ENCODE measurements around the gene ANAPC2. TPM values are rescaled to one million over a fixed set of nuclear protein-coding genes. Genes with fewer than 3 reads are reported as not detected.

ANAPC2 gene
- total and polyA plus RNA-seq, 10 donors = 27.8 to 93.0 (median 55.3) TPM

GRCh38 chr9:137190315-137190856 is 2.0 kb upstream of the ANAPC2 start:
- Histone ChIP-seq H3K4me3 (peak overlapping the region in 1 of 8 donors; percentile 95), H3K27ac (peak overlapping the region in 5 of 8 donors; percentile 97 to 99 (median 98)), H3K4me1 (peaks cover 29 to 62% (median 47%) of the 10 kb centered on the region in 6 donors), H3K27me3 (replicated peaks in 1 of 7) (no peaks in the 10 kb centered on the region), H3K36me3 (peaks cover 0 to 52% (median 25%) of the 10 kb centered on the region in 6 donors), H3K9me3 (no peaks in the 10 kb centered on the region)
- DNase-seq = no peak
- TF ChIP-seq POLR2AphosphoS5 (IDR thresholded peaks at IDR 0.05) (no peak), POLR2A (IDR thresholded peaks at IDR 0.05) (no peak), CTCF (IDR thresholded peaks at IDR 0.05 in 8 of 11, conservative IDR thresholded peaks at IDR 0.05 in 3 of 11) (no peak)
- WGBS, 5 donors = 84 to 95% (median 88%) methylated on average over 7 to 9 of the region's 9 CpGs
- intact Hi-C loops (cut with DNase I; ENCODE audit: low total_unique reads) = no loop called here

- Histone ChIP-seq H3K4me3 (peak overlapping the region; percentile 75 to 100 (median 96)), H3K27me3 (replicated peaks in 1 of 7) (no peaks in the 10 kb centered on the region), H3K4me1 (peaks cover 29 to 70% (median 51%) of the 10 kb centered on the region in 6 donors), H3K9me3 (no peaks in the 10 kb centered on the region), H3K36me3 (peaks cover 0 to 60% (median 31%) of the 10 kb centered on the region in 6 donors), H3K27ac (peak overlapping the region; percentile 94 to 99 (median 98))
- 34 to 53% (median 38%) methylated on average over 14 to 23 of the region's 23 CpGs for WGBS, 5 donors
- no peak for TF ChIP-seq CTCF (IDR thresholded peaks at IDR 0.05 in 8 of 11, conservative IDR thresholded peaks at IDR 0.05 in 3 of 11)
- TF ChIP-seq POLR2A (IDR thresholded peaks at IDR 0.05) = no peak
- TF ChIP-seq POLR2AphosphoS5 (IDR thresholded peaks at IDR 0.05) = no peak
- no peak for DNase-seq
- intact Hi-C loops (cut with DNase I; ENCODE audit: low total_unique reads) = no loop called here
Observed at GRCh38 chr9:137189297-137190295, 1.2 kb upstream of the ANAPC2 start.

- intact Hi-C loops (cut with DNase I; ENCODE audit: low total_unique reads) = no loop called here
- Histone ChIP-seq H3K36me3 (peaks cover 0 to 75% (median 41%) of the 10 kb centered on the region in 6 donors), H3K27me3 (replicated peaks in 1 of 7) (no peaks in the 10 kb centered on the region), H3K4me1 (peaks cover 29 to 66% (median 51%) of the 10 kb centered on the region in 6 donors), H3K27ac (peak overlapping the region; percentile 94 to 99 (median 98)), H3K4me3 (peak overlapping the region; percentile 75 to 100 (median 96)), H3K9me3 (no peaks in the 10 kb centered on the region)
- 0 to 1% (median 0%) methylated on average over 25 to 31 of the region's 31 CpGs for WGBS, 5 donors
- TF ChIP-seq POLR2A (IDR thresholded peaks at IDR 0.05) (no peak), POLR2AphosphoS5 (IDR thresholded peaks at IDR 0.05) (no peak), CTCF (IDR thresholded peaks at IDR 0.05 in 8 of 11, conservative IDR thresholded peaks at IDR 0.05 in 3 of 11) (no peak)
- DNase-seq = peak; percentile 85
Observed at GRCh38 chr9:137188086-137188489, 272 bp downstream of the ANAPC2 start.

All from spleen (tissue), 11 donors.